ENCODE measurements around the gene RPL10A. TPM values are rescaled to one million over a fixed set of nuclear protein-coding genes. Genes with fewer than 3 reads are reported as not detected.

RPL10A gene
- total and polyA plus RNA-seq, 2 of the 13 experiments (the other 11 are each of a cell fraction or from before 2014, with no cell fraction given): 1,854 to 2,726 TPM

DNA sequence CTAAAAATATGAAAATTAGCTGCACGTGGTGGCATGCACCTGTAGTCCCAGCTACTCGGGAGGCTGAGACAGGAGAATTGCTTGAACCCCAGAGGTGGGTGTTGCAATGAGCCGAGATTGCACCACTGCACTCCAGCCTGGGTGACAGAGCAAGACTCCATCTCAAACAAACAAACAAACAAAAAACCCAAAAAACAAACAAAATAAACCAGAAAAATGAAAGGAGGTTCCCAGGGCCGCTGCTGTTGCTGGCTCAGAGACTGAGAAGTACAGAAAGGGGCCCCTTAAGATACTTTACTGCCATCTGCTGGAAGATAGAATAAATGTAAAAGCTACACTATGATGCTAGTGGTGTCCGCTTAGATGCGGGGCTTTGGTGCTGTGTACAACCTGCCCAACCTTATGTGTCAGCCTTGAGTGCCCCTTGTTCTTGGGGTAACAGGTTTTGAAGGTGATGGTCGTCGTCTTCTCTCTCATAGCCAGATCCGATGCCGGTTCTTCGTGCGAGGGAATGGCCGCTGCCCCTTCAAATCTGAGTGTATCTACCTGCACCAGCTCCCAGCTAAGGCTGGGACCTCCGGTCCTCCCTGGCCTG, 18.8 kb upstream of the RPL10A start (continued):
- TF ChIP-seq SMYD3 (CRISPR knock-in tag; IDR thresholded peaks at IDR 0.05) (no peak), ZSCAN29 (CRISPR knock-in tag; conservative IDR thresholded peaks at IDR 0.05) (peak; percentile 69; the same call in 1 of the 2 replicates), ZFP82 (CRISPR knock-in tag; IDR thresholded peaks at IDR 0.05; ENCODE audit: borderline replicate concordance) (no peak), MED1 (CRISPR knock-in tag; IDR thresholded peaks at IDR 0.05) (0 out of 2 replicates have a peak, but pooled peaks have one; percentile 31), ZNF746 (CRISPR knock-in tag; IDR thresholded peaks at IDR 0.05) (no peak), SNAI1 (CRISPR knock-in tag; IDR thresholded peaks at IDR 0.05; ENCODE audit: borderline replicate concordance) (no peak), KMT2B (CRISPR knock-in tag; IDR thresholded peaks at IDR 0.05) (0 out of 2 replicates have a peak, but pooled peaks have one; percentile 14), ZNF781 (CRISPR knock-in tag; IDR thresholded peaks at IDR 0.05; ENCODE audit: borderline replicate concordance, not compliant biosample characterization) (peak; percentile 39), NR2C2 (CRISPR knock-in tag; IDR thresholded peaks at IDR 0.05; ENCODE audit: borderline replicate concordance) (no peak; the same call in 1 of the 2 replicates), KAT8 (CRISPR knock-in tag; IDR thresholded peaks at IDR 0.05) (peak; percentile 26; the same call in 1 of the 2 replicates), ZNF616 (CRISPR knock-in tag; IDR thresholded peaks at IDR 0.05; ENCODE audit: low read depth) (no peak), TRIM24 (CRISPR knock-in tag; IDR thresholded peaks at IDR 0.05) (no peak), ZNF251 (CRISPR knock-in tag; IDR thresholded peaks at IDR 0.05) (no peak), ZNF629 (CRISPR knock-in tag; conservative IDR thresholded peaks at IDR 0.05) (no peak), ZNF556 (CRISPR knock-in tag; IDR thresholded peaks at IDR 0.05; ENCODE audit: borderline replicate concordance) (0 out of 2 replicates have a peak, but pooled peaks have one; percentile 48), TOE1 (CRISPR knock-in tag; IDR thresholded peaks at IDR 0.05) (no peak), SAP130 (CRISPR knock-in tag; IDR thresholded peaks at IDR 0.05; ENCODE audit: low read depth) (peak; percentile 23; the same call in 1 of the 2 replicates), ZFYVE20 (CRISPR knock-in tag; IDR thresholded peaks at IDR 0.05; ENCODE audit: borderline replicate concordance, low read depth) (no peak), HNRNPL (IDR thresholded peaks at IDR 0.05; ENCODE audit: low read depth, low read length) (no peak), JUND (CRISPR knock-in tag; IDR thresholded peaks at IDR 0.05) (no peak), FOXP1 (IDR thresholded peaks at IDR 0.05) (peak; percentile 14; the same call in 1 of the 2 replicates), FOXP1 (CRISPR knock-in tag; IDR thresholded peaks at IDR 0.05) (peak; percentile 68), ZNF737 (CRISPR knock-in tag; IDR thresholded peaks at IDR 0.05; ENCODE audit: borderline replicate concordance) (no peak), RAD51 (IDR thresholded peaks at IDR 0.05; ENCODE audit: borderline replicate concordance) (no peak), PHF21A (CRISPR knock-in tag; IDR thresholded peaks at IDR 0.05) (peak; percentile 57; the same call in 1 of the 2 replicates), HOXA9 (CRISPR knock-in tag; IDR thresholded peaks at IDR 0.05; ENCODE audit: borderline replicate concordance) (no peak), ZFY (CRISPR knock-in tag; IDR thresholded peaks at IDR 0.05) (0 out of 2 replicates have a peak, but pooled peaks have one; percentile 24)
- TF ChIP-seq, protein P1, sequence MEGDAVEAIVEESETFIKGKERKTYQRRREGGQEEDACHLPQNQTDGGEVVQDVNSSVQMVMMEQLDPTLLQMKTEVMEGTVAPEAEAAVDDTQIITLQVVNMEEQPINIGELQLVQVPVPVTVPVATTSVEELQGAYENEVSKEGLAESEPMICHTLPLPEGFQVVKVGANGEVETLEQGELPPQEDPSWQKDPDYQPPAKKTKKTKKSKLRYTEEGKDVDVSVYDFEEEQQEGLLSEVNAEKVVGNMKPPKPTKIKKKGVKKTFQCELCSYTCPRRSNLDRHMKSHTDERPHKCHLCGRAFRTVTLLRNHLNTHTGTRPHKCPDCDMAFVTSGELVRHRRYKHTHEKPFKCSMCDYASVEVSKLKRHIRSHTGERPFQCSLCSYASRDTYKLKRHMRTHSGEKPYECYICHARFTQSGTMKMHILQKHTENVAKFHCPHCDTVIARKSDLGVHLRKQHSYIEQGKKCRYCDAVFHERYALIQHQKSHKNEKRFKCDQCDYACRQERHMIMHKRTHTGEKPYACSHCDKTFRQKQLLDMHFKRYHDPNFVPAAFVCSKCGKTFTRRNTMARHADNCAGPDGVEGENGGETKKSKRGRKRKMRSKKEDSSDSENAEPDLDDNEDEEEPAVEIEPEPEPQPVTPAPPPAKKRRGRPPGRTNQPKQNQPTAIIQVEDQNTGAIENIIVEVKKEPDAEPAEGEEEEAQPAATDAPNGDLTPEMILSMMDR (CRISPR knock-in tag; IDR thresholded peaks at IDR 0.05): peak; percentile 90
- TF ChIP-seq, protein P2, sequence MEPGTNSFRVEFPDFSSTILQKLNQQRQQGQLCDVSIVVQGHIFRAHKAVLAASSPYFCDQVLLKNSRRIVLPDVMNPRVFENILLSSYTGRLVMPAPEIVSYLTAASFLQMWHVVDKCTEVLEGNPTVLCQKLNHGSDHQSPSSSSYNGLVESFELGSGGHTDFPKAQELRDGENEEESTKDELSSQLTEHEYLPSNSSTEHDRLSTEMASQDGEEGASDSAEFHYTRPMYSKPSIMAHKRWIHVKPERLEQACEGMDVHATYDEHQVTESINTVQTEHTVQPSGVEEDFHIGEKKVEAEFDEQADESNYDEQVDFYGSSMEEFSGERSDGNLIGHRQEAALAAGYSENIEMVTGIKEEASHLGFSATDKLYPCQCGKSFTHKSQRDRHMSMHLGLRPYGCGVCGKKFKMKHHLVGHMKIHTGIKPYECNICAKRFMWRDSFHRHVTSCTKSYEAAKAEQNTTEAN (CRISPR knock-in tag; conservative IDR thresholded peaks at IDR 0.05): no peak
- TF ChIP-seq, protein P3, sequence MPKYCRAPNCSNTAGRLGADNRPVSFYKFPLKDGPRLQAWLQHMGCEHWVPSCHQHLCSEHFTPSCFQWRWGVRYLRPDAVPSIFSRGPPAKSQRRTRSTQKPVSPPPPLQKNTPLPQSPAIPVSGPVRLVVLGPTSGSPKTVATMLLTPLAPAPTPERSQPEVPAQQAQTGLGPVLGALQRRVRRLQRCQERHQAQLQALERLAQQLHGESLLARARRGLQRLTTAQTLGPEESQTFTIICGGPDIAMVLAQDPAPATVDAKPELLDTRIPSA (CRISPR knock-in tag; IDR thresholded peaks at IDR 0.05; ENCODE audit: borderline replicate concordance): no peak
